ENCODE results near the gene LPCAT2. TPM values are rescaled to one million over a fixed set of nuclear protein-coding genes. Genes with fewer than 3 reads are reported as not detected.
A peak's percentile ranks its signal among the peaks of the same experiment; 100 is the strongest.

LPCAT2 gene
- total and polyA plus RNA-seq, 4 donors = 0.96 to 4.2 (median 2.7) TPM

- Histone ChIP-seq H3K9me3 (ENCODE audit: control insufficient read depth in 4 of 4, low read length in 3 of 4) (no peaks in the 10 kb centered on the region), H3K4me1 (ENCODE audit: control insufficient read depth in 4 of 4, insufficient read depth in 4 of 4, low read length in 3 of 4) (peaks cover 0 to 14% (median 3%) of the 10 kb centered on the region in 4 donors), H3K27ac (ENCODE audit: low read depth in 1 of 2, low read length in 2 of 2) (no peak within 1 kb of the TSS), H3K9ac (ENCODE audit: low read depth in 1 of 2, low read length in 2 of 2) (no peak within 1 kb of the TSS), H3K27me3 (ENCODE audit: control insufficient read depth in 4 of 4, insufficient read depth in 4 of 4, low read length in 3 of 4) (peaks cover 0 to 9% (median 4%) of the 10 kb centered on the region in 4 donors), H3K36me3 (ENCODE audit: control insufficient read depth in 4 of 4, insufficient read depth in 3 of 4, low read depth in 1 of 4, low read length in 3 of 4) (no peaks in the 10 kb centered on the region), H3K4me3 (ENCODE audit: low read depth in 1 of 3, low read length in 3 of 3) (peak within 1 kb of the TSS in 1 of 3 donors; percentile 32)
- no peak for DNase-seq (ENCODE audit: low spot score)
- TF ChIP-seq HNF4G (IDR thresholded peaks at IDR 0.05) (no peak), NR2F2 (IDR thresholded peaks at IDR 0.05) (peak; percentile 97), TAF1 (conservative IDR thresholded peaks at IDR 0.05) (no peak), FOXA2 (IDR thresholded peaks at IDR 0.05) (no peak), EGR1 (IDR thresholded peaks at IDR 0.05; ENCODE audit: low read depth in 2 of 2) (no peak), FOXA1 (IDR thresholded peaks at IDR 0.05) (no peak), GABPA (IDR thresholded peaks at IDR 0.05 in 1 of 2, conservative IDR thresholded peaks at IDR 0.05 in 1 of 2) (no peak), RXRA (IDR thresholded peaks at IDR 0.05) (peak in 1 of 2 donors; percentile 9)
- 4% methylated on average over 46 of the region's 46 CpGs for WGBS
Measured at GRCh38 chr16:55478827-55479429, 29.9 kb upstream of the LPCAT2 start, which contains the start of gene MMP2. TSS of gene MMP2 (plus strand) at chr16:55479198. CDS start at chr16:55479480, 282 bp downstream.

DNA sequence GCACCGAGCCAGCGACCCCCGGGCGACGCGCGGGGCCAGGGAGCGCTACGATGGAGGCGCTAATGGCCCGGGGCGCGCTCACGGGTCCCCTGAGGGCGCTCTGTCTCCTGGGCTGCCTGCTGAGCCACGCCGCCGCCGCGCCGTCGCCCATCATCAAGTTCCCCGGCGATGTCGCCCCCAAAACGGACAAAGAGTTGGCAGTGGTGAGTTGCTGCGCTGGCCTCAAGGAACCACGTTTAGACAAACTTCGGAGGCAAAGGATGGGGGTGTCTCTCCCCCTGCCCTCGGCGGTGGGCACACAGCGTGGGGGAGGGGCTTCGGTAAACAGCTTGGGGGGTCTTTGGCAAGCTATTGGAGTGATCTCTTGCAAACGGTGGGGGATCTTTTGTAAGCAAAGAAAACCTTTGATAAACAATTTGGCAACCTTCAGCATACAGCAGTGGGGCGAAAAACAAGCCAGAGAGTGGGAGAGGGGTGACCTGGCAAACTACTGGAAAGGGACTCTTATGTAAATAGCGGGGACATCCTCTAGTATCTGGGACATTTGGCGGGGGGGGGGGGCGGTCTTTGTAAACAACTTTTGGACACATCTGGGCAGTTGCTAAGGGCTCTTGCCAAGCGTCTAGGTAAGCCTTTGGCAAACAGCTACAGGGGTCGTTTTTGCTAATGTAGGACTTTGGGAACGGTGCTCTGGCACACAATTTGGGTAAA, 29.3 kb upstream of the LPCAT2 start:
- DNase-seq (ENCODE audit: low spot score) = no peak
- Histone ChIP-seq H3K9ac (ENCODE audit: low read depth in 1 of 2, low read length in 2 of 2) (no peak overlapping the region), H3K9me3 (ENCODE audit: control insufficient read depth in 4 of 4, low read length in 3 of 4) (no peaks in the 10 kb centered on the region), H3K4me3 (ENCODE audit: low read depth in 1 of 3, low read length in 3 of 3) (peak overlapping the region in 1 of 3 donors; percentile 32), H3K27ac (ENCODE audit: low read depth in 1 of 2, low read length in 2 of 2) (no peak overlapping the region), H3K27me3 (ENCODE audit: control insufficient read depth in 4 of 4, insufficient read depth in 4 of 4, low read length in 3 of 4) (peaks cover 0 to 9% (median 4%) of the 10 kb centered on the region in 4 donors), H3K4me1 (ENCODE audit: control insufficient read depth in 4 of 4, insufficient read depth in 4 of 4, low read length in 3 of 4) (peaks cover 0 to 14% (median 3%) of the 10 kb centered on the region in 4 donors), H3K36me3 (ENCODE audit: control insufficient read depth in 4 of 4, insufficient read depth in 3 of 4, low read depth in 1 of 4, low read length in 3 of 4) (no peaks in the 10 kb centered on the region)
- TF ChIP-seq, protein P1, sequence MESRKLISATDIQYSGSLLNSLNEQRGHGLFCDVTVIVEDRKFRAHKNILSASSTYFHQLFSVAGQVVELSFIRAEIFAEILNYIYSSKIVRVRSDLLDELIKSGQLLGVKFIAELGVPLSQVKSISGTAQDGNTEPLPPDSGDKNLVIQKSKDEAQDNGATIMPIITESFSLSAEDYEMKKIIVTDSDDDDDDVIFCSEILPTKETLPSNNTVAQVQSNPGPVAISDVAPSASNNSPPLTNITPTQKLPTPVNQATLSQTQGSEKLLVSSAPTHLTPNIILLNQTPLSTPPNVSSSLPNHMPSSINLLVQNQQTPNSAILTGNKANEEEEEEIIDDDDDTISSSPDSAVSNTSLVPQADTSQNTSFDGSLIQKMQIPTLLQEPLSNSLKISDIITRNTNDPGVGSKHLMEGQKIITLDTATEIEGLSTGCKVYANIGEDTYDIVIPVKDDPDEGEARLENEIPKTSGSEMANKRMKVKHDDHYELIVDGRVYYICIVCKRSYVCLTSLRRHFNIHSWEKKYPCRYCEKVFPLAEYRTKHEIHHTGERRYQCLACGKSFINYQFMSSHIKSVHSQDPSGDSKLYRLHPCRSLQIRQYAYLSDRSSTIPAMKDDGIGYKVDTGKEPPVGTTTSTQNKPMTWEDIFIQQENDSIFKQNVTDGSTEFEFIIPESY (IDR thresholded peaks at IDR 0.05) = no peak
- 2% methylated on average over 41 of the region's 41 CpGs for WGBS

DNA sequence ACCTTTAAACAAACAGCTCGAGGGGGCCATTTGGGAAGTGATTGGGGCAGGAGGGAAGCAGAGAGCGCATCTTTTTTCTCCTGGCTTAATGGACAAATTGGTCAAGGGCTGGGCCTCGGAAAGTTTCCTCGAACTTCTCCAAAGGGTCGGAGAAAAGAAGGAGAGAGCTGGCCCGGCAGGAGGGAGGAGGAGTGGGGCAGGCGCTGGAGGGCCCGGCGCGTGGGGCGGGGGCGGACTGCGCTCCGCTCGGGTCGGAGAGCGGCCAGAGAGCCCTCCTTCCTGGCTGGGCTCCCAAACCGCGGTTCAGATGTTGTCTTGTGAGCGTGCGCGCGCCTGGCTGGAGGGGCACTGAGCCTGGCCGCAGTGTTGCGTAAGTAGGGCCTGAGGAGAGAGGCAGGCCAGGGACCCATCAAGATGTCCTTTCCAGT, 28.6 kb upstream of the LPCAT2 start:
- DNase-seq (ENCODE audit: low spot score) = no peak
- Histone ChIP-seq H3K9ac (ENCODE audit: low read depth in 1 of 2, low read length in 2 of 2) (no peak overlapping the region), H3K27ac (ENCODE audit: low read depth in 1 of 2, low read length in 2 of 2) (no peak overlapping the region), H3K36me3 (ENCODE audit: control insufficient read depth in 4 of 4, insufficient read depth in 3 of 4, low read depth in 1 of 4, low read length in 3 of 4) (no peaks in the 10 kb centered on the region), H3K4me1 (ENCODE audit: control insufficient read depth in 4 of 4, insufficient read depth in 4 of 4, low read length in 3 of 4) (peaks cover 0 to 14% (median 3%) of the 10 kb centered on the region in 4 donors), H3K4me3 (ENCODE audit: low read depth in 1 of 3, low read length in 3 of 3) (no peak overlapping the region), H3K9me3 (ENCODE audit: control insufficient read depth in 4 of 4, low read length in 3 of 4) (no peaks in the 10 kb centered on the region), H3K27me3 (ENCODE audit: control insufficient read depth in 4 of 4, insufficient read depth in 4 of 4, low read length in 3 of 4) (peaks cover 0 to 9% (median 4%) of the 10 kb centered on the region in 4 donors)
- 3% methylated on average over 25 of the region's 25 CpGs for WGBS
- TF ChIP-seq EGR1 (IDR thresholded peaks at IDR 0.05; ENCODE audit: low read depth in 2 of 2) (no peak), RAD21 (IDR thresholded peaks at IDR 0.05) (no peak), SP1 (IDR thresholded peaks at IDR 0.05) (no peak), GABPA (IDR thresholded peaks at IDR 0.05 in 1 of 2, conservative IDR thresholded peaks at IDR 0.05 in 1 of 2) (no peak), HNF4G (IDR thresholded peaks at IDR 0.05) (no peak), FOXA2 (IDR thresholded peaks at IDR 0.05) (no peak), YY1 (IDR thresholded peaks at IDR 0.05) (no peak)
- TF ChIP-seq, protein P2, sequence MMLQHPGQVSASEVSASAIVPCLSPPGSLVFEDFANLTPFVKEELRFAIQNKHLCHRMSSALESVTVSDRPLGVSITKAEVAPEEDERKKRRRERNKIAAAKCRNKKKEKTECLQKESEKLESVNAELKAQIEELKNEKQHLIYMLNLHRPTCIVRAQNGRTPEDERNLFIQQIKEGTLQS (IDR thresholded peaks at IDR 0.05) = no peak
- TF ChIP-seq, protein P3, sequence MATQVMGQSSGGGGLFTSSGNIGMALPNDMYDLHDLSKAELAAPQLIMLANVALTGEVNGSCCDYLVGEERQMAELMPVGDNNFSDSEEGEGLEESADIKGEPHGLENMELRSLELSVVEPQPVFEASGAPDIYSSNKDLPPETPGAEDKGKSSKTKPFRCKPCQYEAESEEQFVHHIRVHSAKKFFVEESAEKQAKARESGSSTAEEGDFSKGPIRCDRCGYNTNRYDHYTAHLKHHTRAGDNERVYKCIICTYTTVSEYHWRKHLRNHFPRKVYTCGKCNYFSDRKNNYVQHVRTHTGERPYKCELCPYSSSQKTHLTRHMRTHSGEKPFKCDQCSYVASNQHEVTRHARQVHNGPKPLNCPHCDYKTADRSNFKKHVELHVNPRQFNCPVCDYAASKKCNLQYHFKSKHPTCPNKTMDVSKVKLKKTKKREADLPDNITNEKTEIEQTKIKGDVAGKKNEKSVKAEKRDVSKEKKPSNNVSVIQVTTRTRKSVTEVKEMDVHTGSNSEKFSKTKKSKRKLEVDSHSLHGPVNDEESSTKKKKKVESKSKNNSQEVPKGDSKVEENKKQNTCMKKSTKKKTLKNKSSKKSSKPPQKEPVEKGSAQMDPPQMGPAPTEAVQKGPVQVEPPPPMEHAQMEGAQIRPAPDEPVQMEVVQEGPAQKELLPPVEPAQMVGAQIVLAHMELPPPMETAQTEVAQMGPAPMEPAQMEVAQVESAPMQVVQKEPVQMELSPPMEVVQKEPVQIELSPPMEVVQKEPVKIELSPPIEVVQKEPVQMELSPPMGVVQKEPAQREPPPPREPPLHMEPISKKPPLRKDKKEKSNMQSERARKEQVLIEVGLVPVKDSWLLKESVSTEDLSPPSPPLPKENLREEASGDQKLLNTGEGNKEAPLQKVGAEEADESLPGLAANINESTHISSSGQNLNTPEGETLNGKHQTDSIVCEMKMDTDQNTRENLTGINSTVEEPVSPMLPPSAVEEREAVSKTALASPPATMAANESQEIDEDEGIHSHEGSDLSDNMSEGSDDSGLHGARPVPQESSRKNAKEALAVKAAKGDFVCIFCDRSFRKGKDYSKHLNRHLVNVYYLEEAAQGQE (IDR thresholded peaks at IDR 0.05) = no peak
- TF ChIP-seq, protein P4, sequence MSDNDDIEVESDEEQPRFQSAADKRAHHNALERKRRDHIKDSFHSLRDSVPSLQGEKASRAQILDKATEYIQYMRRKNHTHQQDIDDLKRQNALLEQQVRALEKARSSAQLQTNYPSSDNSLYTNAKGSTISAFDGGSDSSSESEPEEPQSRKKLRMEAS (IDR thresholded peaks at IDR 0.05) = no peak
- TF ChIP-seq, protein P5, sequence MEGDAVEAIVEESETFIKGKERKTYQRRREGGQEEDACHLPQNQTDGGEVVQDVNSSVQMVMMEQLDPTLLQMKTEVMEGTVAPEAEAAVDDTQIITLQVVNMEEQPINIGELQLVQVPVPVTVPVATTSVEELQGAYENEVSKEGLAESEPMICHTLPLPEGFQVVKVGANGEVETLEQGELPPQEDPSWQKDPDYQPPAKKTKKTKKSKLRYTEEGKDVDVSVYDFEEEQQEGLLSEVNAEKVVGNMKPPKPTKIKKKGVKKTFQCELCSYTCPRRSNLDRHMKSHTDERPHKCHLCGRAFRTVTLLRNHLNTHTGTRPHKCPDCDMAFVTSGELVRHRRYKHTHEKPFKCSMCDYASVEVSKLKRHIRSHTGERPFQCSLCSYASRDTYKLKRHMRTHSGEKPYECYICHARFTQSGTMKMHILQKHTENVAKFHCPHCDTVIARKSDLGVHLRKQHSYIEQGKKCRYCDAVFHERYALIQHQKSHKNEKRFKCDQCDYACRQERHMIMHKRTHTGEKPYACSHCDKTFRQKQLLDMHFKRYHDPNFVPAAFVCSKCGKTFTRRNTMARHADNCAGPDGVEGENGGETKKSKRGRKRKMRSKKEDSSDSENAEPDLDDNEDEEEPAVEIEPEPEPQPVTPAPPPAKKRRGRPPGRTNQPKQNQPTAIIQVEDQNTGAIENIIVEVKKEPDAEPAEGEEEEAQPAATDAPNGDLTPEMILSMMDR (IDR thresholded peaks at IDR 0.05; ENCODE audit: low read depth, low read length, missing input control) = no peak
- TF ChIP-seq, protein P1 (IDR thresholded peaks at IDR 0.05) = no peak

All from liver (tissue), 9 donors.